ENCODE data around the gene FAM50B. TPM values are rescaled to one million over a fixed set of nuclear protein-coding genes. Genes with fewer than 3 reads are reported as not detected.

Gene FAM50B
- total and polyA plus RNA-seq, 2 of the 13 experiments (the other 11 are each of a cell fraction or from before 2014, with no cell fraction given) = 0.05 TPM; not detected in 1

- TF ChIP-seq HDAC1 (CRISPR knock-in tag; IDR thresholded peaks at IDR 0.05) (no peak; the same call in none of the 2 replicates), HOMEZ (CRISPR knock-in tag; IDR thresholded peaks at IDR 0.05; ENCODE audit: low read depth) (peak; percentile 70; the same call in 1 of the 2 replicates), HNF4G (IDR thresholded peaks at IDR 0.05; ENCODE audit: borderline replicate concordance, low read depth, low read length) (peak; percentile 83), HNF4G (CRISPR knock-in tag; IDR thresholded peaks at IDR 0.05; ENCODE audit: borderline replicate concordance, low read depth) (peak; percentile 76; the same call in 1 of the 2 replicates), GMEB2 (CRISPR knock-in tag; IDR thresholded peaks at IDR 0.05; ENCODE audit: low read depth) (no peak), KDM6A (CRISPR knock-in tag; IDR thresholded peaks at IDR 0.05; ENCODE audit: low read depth) (peak; percentile 31; the same call in 1 of the 2 replicates), HBP1 (CRISPR knock-in tag; IDR thresholded peaks at IDR 0.05; ENCODE audit: low read depth) (no peak), ZNF503 (CRISPR knock-in tag; IDR thresholded peaks at IDR 0.05) (no peak), CBFB (CRISPR knock-in tag; IDR thresholded peaks at IDR 0.05) (no peak), RAD51 (IDR thresholded peaks at IDR 0.05; ENCODE audit: borderline replicate concordance) (no peak), MLXIP (CRISPR knock-in tag; IDR thresholded peaks at IDR 0.05; ENCODE audit: borderline replicate concordance) (no peak), THYN1 (CRISPR knock-in tag; IDR thresholded peaks at IDR 0.05; ENCODE audit: borderline replicate concordance, low read depth) (no peak), MED13 (CRISPR knock-in tag; IDR thresholded peaks at IDR 0.05) (no peak), ZNF160 (CRISPR knock-in tag; IDR thresholded peaks at IDR 0.05) (no peak), ATF7 (IDR thresholded peaks at IDR 0.05) (no peak), ATF7 (CRISPR knock-in tag; IDR thresholded peaks at IDR 0.05) (no peak), NBN (conservative IDR thresholded peaks at IDR 0.05) (no peak), KMT2B (CRISPR knock-in tag; IDR thresholded peaks at IDR 0.05) (no peak), ZNF720 (CRISPR knock-in tag; IDR thresholded peaks at IDR 0.05) (no peak), NR0B2 (CRISPR knock-in tag; IDR thresholded peaks at IDR 0.05) (no peak), MAFG (CRISPR knock-in tag; IDR thresholded peaks at IDR 0.05) (no peak)
These were observed 22.3 kb downstream of the FAM50B start (continued) for GRCh38 chr6:3871515-3871914.

Data from HepG2 (cell line).